ENCODE measurements around the gene ERVV-1.
A peak's percentile ranks its signal among the peaks of the same experiment; 100 is the strongest.

ERVV-1 gene

GRCh38 chr19:53034054-53034453 lies 20.3 kb downstream of the ERVV-1 start:
- DNase-seq: no peak

GRCh38 chr19:53034948-53035675 lies 21.4 kb downstream of the ERVV-1 start:
- peak; percentile 29 for DNase-seq

DNA sequence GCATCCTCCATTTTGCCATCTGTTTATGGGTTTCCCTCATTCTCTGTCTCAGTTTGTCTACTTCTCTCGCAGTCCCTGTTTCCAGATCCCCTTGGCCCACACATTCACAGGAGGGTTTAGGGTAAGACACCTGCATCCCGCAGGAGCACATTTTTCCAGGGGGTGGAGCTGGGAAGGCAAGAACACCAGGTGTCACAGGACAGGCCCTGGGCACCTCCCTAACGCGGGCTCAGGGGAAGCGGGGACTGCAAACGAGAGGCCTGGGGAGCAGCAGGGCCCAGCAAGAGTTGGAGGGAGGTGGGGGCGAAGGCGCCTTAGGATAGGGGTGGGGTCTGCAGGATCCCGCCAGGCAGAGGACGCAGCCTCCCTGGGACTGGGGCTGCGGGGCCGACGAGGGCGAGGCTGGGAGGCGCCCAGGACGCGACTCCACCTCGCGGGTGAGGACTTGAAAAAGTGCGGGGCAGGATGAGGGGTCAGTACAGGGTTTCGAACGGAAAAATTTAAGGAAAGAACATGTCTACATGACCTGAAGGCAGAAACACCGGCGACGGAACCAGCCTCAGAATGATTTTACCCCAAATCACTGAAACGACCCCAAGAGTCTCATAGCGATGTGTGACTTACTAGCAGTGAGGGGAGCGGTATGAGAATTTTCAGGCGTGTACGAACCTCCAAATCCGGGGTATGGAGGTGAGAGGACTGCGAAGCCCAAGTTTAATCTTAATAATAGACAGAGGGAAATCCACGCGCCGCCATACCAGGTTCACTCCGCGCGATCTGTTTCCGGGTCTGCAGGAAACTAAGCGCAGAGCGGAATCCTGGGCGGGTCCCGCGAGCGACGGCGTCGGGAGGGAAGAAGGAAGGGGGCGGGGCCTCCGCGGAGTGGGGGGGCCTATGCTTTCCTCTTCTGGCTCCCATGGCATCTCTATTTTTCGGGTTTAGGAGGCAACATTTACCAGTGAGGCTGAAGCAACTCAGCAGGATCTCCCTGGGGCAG lies 23.7 kb downstream of the ERVV-1 start:
- DNase-seq: peak; percentile 54

- no peak for DNase-seq
These were observed 27.6 kb downstream of the ERVV-1 start for GRCh38 chr19:53041366-53041765.

DNA sequence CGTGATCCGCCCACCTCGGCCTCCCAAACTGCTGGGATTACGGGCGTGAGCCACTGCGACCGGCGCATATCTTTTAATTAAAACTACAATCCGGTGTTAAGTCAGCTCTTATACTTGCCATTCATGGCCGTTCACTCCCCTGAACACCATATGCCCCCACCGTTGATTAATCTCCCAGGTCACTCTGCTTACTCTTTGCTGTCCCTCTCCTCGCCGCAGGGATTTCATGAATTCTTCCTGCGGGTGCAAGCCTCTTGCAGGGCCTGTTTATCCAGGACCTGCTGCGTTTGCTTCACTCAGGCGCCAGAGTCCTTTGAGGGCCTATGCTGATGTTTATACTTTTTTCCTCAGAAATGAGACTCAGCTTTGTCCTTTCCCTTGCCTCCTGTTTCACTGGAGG lies 31.8 kb downstream of the ERVV-1 start:
- DNase-seq: no peak

DNA sequence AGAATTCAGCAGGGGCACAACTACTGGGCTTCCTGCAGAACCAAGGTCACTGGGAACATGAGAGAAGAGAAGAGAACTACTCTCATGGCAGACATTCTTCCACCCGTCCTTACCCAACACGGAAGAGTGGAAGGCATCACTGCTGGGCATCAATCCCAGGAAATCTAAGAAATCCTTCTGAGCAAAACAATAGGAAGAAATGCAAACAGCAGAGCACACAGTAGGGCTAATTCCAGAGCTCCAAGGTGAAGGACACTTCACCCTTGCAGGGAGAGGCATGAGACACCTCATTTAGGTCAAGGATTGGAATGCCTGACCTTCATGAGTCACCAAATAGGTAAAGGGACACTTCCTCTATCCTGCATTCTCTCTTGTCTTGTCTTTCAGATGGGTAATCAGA lies 33.7 kb downstream of the ERVV-1 start:
- no peak for DNase-seq

GRCh38 chr19:53055117-53055516 lies 41.4 kb downstream of the ERVV-1 start:
- peak; percentile 41 for DNase-seq

DNA sequence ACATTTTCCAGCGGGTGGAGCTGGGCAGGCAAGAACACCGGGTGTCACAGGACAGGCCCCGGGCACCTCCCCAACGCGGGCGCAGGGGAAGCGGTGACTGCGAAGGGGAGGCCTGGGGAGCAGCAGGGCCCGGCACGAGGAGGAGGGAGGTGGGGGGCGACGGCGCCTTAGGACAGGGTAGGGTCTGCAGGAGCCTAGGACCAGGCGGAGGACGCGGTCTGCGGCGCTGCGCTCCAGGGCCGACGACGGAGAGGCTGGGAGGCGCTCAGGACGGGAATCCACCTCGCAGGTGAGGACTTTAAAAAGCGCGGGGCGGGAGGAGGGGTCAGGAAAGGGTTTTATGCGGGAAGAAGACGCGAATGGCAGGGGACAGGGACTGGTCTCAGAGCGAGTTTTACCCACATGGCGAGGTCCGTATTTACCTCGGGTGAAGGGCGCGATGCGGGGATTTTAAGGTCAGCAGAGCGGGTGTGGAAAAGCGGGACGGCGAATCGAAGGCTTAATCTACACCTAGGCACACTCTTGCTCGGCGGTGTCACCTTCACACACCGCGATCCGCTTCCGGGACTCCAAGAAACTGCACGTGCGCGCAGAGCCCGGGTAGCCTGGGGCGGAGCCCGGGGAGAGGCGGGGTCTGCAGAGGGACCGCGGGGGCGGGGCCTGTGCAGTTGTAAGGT lies 44.3 kb downstream of the ERVV-1 start:
- peak; percentile 41 for DNase-seq

Measured in EL (cell line).